RWPE1 (cell line): ENCODE measurements around the gene ANKRD66.

Source experiments
- CTCF ChIA-PET: fragments of 350-600 bp; sonication (Branson Sonifier 250); formaldehyde crosslinking; extraction: SDS; loops from one replicate; lab custom pipeline; 2021; lab: Yijun Ruan, JAX
- POLR2A ChIA-PET: fragments of 400-600 bp; formaldehyde crosslinking; extraction: SDS; loops from one replicate; lab custom pipeline; 2020; ENCODE audit warnings: antibody characterized with exemption; ENCODE audit not compliant: low non-redundant PET; lab: Yijun Ruan, JAX
- DNase-seq: peaks from one replicate; pipeline ENCODE4 v3.0.0; 2012; ENCODE audit warnings: low spot score
- H3K27ac ChIP-seq: fragments of 450-650 bp; 2 replicates; pipeline ENCODE4 v1.5.1; 2017
- TF ChIP-seq, protein P1 (sequence below): fragments of 450-650 bp; conservative IDR thresholded peaks from 2 replicates; pipeline ENCODE4 v1.5.1; 2017; ENCODE audit warnings: low read depth, mild to moderate bottlenecking

ANKRD66 gene

DNA sequence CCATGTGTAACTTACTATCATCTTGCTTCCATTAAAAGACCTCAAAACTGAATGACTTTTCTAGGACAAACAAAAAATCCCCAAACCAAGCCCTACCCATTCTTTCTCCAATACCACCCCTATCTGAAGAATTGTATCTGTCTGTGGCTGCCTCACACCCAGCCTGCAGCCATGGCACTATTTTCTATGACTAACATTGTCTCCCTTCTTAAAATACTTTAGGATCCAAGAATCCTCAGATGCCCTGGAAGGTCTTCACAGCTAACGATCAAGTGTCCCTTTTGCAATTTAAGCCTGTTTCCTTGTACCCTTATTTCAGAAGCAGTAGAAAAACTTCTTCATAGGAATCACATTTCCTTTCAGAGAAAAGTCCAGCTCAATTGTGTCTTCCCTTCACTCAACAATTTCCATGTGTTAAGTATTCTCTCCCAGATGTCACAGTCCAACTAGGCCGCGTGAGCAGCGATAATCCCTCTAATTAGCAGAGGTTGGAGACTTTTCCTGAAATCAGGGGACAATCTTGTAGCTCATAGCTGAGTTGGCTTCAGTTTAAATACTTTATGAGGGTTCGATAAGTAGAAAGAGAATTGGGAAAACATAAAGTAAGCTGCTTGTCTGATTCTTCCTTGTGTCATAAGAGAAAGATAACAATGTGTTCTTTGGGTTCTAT is 41.3 kb downstream of the ANKRD66 start:
- DNase-seq: no peak
- TF ChIP-seq, protein P1, sequence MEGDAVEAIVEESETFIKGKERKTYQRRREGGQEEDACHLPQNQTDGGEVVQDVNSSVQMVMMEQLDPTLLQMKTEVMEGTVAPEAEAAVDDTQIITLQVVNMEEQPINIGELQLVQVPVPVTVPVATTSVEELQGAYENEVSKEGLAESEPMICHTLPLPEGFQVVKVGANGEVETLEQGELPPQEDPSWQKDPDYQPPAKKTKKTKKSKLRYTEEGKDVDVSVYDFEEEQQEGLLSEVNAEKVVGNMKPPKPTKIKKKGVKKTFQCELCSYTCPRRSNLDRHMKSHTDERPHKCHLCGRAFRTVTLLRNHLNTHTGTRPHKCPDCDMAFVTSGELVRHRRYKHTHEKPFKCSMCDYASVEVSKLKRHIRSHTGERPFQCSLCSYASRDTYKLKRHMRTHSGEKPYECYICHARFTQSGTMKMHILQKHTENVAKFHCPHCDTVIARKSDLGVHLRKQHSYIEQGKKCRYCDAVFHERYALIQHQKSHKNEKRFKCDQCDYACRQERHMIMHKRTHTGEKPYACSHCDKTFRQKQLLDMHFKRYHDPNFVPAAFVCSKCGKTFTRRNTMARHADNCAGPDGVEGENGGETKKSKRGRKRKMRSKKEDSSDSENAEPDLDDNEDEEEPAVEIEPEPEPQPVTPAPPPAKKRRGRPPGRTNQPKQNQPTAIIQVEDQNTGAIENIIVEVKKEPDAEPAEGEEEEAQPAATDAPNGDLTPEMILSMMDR: no peak
- POLR2A ChIA-PET: no interaction called here
- no peak overlapping the region for H3K27ac ChIP-seq
- CTCF ChIA-PET: interaction anchor here (0.6 to 1.2 kb wide), 4 partner anchors 36 to 882 kb away, joined by 3 to 6 read pairs (median 4); no protein-coding TSS in a partner anchor

DNA sequence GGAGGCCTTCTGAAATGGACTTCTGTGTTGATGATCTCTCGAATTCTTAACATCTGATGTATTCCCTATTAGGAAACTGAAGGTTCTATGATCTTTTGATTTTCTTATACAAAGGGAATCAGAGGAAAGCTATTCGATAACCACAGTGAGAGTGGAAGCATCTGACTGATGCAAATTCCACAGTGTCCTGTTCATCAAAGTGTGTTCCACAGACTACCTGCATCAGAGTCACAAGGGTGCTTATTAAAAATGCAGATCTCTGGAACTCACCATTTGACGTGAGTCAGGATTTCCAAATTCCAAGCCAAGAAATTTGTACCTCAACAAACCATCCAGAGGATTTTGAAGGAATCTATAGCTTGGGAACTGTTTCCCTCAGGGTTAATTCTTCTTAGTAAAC is 42.1 kb downstream of the ANKRD66 start:
- H3K27ac ChIP-seq: no peak overlapping the region
- ChIA-PET POLR2A (no interaction called here), CTCF (interaction anchor here (0.6 to 1.2 kb wide), 2 partner anchors 35 to 595 kb away, joined by 3 to 10 read pairs; no protein-coding TSS in a partner anchor)
- TF ChIP-seq, protein P1: no peak
- no peak for DNase-seq

DNA sequence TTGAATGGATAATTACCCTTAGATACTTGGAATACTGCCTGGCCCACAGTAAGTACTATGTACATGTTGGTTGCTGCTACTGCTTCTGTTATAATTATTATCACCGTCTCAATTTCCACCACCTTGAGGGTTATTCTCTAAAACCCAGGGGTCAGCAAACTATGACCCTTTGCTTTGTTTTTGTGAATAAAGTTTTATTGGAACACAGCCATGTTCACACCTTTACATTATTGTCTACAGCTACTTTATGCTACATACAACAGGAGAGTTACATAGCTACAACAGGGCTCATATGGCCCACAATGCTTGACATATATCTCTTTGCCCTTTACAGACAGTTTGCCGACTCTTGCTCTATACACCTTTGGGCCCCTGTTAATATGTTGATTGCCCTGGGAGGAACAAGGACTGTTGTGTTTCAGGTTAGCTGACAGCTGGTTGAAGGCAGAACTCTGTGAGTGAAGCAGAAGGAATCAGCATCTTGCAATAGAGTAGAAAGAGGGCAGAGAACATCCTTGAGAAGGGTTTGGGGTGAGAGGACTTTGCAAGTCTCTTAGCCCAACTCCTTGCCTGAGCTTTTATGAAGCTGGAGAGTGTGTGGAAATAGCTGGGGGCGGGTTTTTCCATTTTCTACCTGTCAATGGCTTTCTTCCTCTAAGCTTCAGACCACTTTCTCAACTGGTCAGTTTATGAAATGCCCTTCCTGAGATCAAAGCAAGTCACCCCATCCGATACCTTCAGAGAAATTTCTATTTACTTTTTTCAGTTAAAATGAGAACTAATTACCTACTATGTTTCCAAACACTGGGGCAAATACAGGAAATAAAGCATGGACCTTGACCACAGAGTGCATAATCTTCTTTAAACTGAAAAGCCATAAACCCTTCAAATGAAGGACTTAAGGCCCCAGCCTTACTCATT is 43.0 kb downstream of the ANKRD66 start:
- no peak overlapping the region for H3K27ac ChIP-seq
- CTCF ChIA-PET: no interaction called here
- TF ChIP-seq, protein P1: no peak
- no peak for DNase-seq
- POLR2A ChIA-PET: no interaction called here

DNA sequence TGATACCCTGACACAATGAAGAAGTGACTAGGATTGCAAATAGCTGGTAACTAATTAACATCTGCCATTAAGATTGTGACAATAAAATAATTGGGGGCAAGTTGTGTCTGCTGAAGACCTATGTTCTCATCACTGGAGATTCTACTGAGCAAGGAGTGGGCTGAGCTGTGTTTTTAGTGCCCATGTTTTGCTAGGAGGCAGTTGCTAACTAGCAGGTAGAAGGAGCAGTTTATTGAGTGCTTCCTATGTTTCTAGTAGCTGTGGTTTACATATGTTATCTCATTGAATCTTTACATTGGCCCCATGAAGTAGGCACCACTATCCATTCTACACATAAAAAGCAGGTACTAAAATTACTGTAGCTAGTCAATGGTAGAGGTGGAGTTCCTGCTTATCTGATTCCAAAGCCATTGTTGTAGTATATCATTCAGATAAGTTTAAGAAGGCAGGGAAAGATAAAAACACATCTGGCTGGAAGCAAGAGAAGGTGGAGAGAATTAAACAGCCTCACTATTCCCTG is 43.7 kb downstream of the ANKRD66 start:
- TF ChIP-seq, protein P1: no peak
- CTCF ChIA-PET: no interaction called here
- DNase-seq: no peak
- POLR2A ChIA-PET: no interaction called here
- no peak overlapping the region for H3K27ac ChIP-seq

DNA sequence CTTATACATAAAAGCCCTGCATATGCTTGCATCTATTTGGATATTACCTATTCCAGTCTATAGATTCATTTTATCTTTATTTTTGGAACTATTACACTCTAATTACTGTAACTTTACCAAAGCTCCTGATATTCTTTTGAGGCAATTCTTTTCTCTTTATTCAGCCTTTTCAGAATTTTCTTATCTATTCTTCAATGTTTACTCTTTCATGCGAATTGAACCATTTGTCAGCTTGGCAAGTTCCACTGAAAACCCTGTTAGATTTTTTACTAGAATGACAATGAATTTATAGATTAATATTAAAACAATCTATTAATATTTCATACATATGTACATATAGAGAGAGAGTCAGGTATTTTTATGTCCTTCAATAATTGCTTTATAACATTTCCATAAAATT is 45.9 kb downstream of the ANKRD66 start:
- DNase-seq: no peak
- POLR2A ChIA-PET: no interaction called here
- CTCF ChIA-PET: interaction anchor here (0.6 kb wide), 1 partner anchor 118 kb away, joined by 3 read pairs; no protein-coding TSS in a partner anchor
- H3K27ac ChIP-seq: no peak overlapping the region
- TF ChIP-seq, protein P1: no peak

DNA sequence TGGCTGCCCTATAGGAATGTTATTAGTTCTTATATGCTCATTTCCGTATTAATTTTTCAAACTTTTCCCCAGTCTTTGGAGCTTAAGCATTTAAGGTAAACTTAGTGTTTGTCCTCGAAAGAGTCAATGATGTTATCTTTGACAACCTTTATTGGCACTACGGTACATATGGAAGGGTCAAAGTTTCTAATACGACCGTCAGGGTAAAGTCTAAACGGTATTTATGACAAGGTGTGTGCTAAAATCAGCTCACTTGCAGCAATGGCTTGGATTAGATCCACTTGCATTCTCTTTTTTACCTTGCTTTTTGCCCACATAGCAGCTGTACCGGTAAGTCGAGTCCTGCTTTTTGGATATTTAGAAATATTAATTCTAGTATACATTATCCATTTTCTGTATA is 46.4 kb downstream of the ANKRD66 start, which contains the start of gene MEP1A:
Gene MEP1A (plus strand): TSS at position 252 of the 400 bp plus-strand sequence. CDS start 10 bp downstream, at position 262.
- no peak for DNase-seq
- TF ChIP-seq, protein P1: no peak
- ChIA-PET CTCF (interaction anchor here (0.6 kb wide), 1 partner anchor 118 kb away, joined by 3 read pairs; no protein-coding TSS in a partner anchor), POLR2A (no interaction called here)
- no peak within 1 kb of the TSS for H3K27ac ChIP-seq
